Stomach smooth muscle (tissue), 2 donors: Measurements from ENCODE around the gene CIRBP.
A peak's percentile ranks its signal among the peaks of the same experiment; 100 is the strongest.

Experiments
- H3K27ac ChIP-seq: one replicate; pipeline ENCODE4 v1.7.0; 2013; ENCODE audit warnings: mild to moderate bottlenecking, low read length, inconsistent platforms
- H3K27me3 ChIP-seq, 2 donors: one replicate each; pipeline ENCODE4 v1.7.0; 2013; ENCODE audit warnings: low read length in 2 of 2; ENCODE audit not compliant: insufficient read depth in 2 of 2, control insufficient read depth in 1 of 2
- H3K36me3 ChIP-seq, 2 donors: one replicate each; pipeline ENCODE4 v1.7.0; 2013; ENCODE audit warnings: low read length in 2 of 2; ENCODE audit not compliant: control insufficient read depth in 2 of 2, insufficient read depth in 2 of 2
- H3K4me1 ChIP-seq: one replicate; pipeline ENCODE4 v1.7.0; 2013; ENCODE audit warnings: low read length; ENCODE audit not compliant: control insufficient read depth, insufficient read depth
- H3K4me3 ChIP-seq, 2 donors: one replicate each; pipeline ENCODE4 v1.7.0; 2013; ENCODE audit warnings: low read length in 2 of 2
- H3K9ac ChIP-seq, 2 donors: one replicate each; pipeline ENCODE4 v1.7.0; 2013; ENCODE audit warnings: low read length in 2 of 2, mild to moderate bottlenecking in 1 of 2
- H3K9me3 ChIP-seq, 2 donors: one replicate each; pipeline ENCODE4 v1.7.0; 2013; ENCODE audit warnings: low read length in 2 of 2; ENCODE audit not compliant: control insufficient read depth in 2 of 2
- donor health status: healthy.
- donor health status: Pancreatic carcinoma.

CIRBP gene

GRCh38 chr19:1252821-1253513, 16.2 kb upstream of the CIRBP start:
- Histone ChIP-seq H3K27me3 (no peaks in the 10 kb centered on the region), H3K4me3 (peak overlapping the region; percentile 59 to 72), H3K9ac (peak overlapping the region; percentile 72 to 93), H3K36me3 (peaks cover 23 to 37% of the 10 kb centered on the region in 2 donors), H3K27ac (peak overlapping the region; percentile 97), H3K4me1 (peaks cover 61% of the 10 kb centered on the region), H3K9me3 (no peaks in the 10 kb centered on the region)

GRCh38 chr19:1253514-1254080, 15.5 kb upstream of the CIRBP start:
- Histone ChIP-seq H3K9ac (peak overlapping the region; percentile 61 to 72), H3K27ac (peak overlapping the region; percentile 97), H3K4me3 (peak overlapping the region; percentile 59 to 72), H3K4me1 (peaks cover 61% of the 10 kb centered on the region), H3K9me3 (no peaks in the 10 kb centered on the region), H3K36me3 (peaks cover 23 to 37% of the 10 kb centered on the region in 2 donors), H3K27me3 (no peaks in the 10 kb centered on the region)

GRCh38 chr19:1254081-1254527, 15.0 kb upstream of the CIRBP start:
- peak overlapping the region; percentile 97 for H3K27ac ChIP-seq
- no peaks in the 10 kb centered on the region for H3K27me3 ChIP-seq
- H3K9ac ChIP-seq: peak overlapping the region in 1 of 2 donors; percentile 61
- H3K9me3 ChIP-seq: no peaks in the 10 kb centered on the region
- peak overlapping the region; percentile 40 to 59 for H3K4me3 ChIP-seq
- H3K4me1 ChIP-seq: peaks cover 65% of the 10 kb centered on the region
- H3K36me3 ChIP-seq: peaks cover 23 to 37% of the 10 kb centered on the region in 2 donors

DNA sequence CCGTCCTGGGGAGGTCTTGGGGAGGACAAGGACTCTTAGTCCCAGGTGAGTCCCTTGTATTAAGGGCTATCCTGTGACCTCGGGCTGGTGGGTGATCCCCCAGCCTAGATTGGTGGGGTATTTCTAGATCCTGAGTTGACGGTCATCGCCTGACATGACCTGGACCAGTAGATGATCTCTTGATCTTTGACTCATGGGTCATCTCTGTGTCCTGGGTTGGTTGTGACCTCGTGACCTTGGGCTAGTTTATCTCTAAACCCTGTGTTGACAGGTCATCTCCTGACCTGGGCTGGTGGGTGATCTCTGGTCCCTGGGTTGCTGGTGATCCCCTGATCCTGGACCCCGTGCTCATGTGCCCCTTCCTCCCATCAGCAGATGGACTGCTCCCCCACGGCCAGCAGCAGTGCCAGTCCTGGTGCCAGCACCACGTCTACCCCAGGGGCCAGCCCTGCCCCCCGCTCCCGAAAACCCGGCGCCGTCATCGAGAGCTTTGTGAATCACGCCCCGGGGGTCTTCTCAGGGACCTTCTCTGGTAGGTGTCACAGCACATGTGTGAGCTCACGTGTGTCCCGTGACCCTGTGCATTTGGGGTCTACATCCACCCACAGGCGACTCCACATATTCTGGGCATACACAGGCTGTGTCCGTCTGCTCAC, 14.5 kb upstream of the CIRBP start:
- Histone ChIP-seq H3K27ac (peak overlapping the region; percentile 97), H3K9ac (peak overlapping the region; percentile 7 to 13), H3K36me3 (peaks cover 23 to 37% of the 10 kb centered on the region in 2 donors), H3K4me1 (peaks cover 70% of the 10 kb centered on the region), H3K4me3 (peak overlapping the region in 1 of 2 donors; percentile 40), H3K9me3 (no peaks in the 10 kb centered on the region), H3K27me3 (no peaks in the 10 kb centered on the region)

GRCh38 chr19:1255186-1256161, 13.7 kb upstream of the CIRBP start:
- H3K9me3 ChIP-seq: no peaks in the 10 kb centered on the region
- H3K4me1 ChIP-seq: peaks cover 79% of the 10 kb centered on the region
- H3K4me3 ChIP-seq: no peak overlapping the region
- H3K36me3 ChIP-seq: peaks cover 23 to 37% of the 10 kb centered on the region in 2 donors
- H3K27ac ChIP-seq: peak overlapping the region; percentile 97
- no peaks in the 10 kb centered on the region for H3K27me3 ChIP-seq
- H3K9ac ChIP-seq: peak overlapping the region in 1 of 2 donors; percentile 7

GRCh38 chr19:1256646-1257474, 12.3 kb upstream of the CIRBP start:
- no peak overlapping the region for H3K27ac ChIP-seq
- peaks cover 23 to 30% of the 10 kb centered on the region in 2 donors for H3K36me3 ChIP-seq
- no peak overlapping the region for H3K9ac ChIP-seq

GRCh38 chr19:1257475-1258162, 11.5 kb upstream of the CIRBP start:
- no peaks in the 10 kb centered on the region for H3K9me3 ChIP-seq
- no peaks in the 10 kb centered on the region for H3K27me3 ChIP-seq
- no peak overlapping the region for H3K4me3 ChIP-seq
- H3K27ac ChIP-seq: peak overlapping the region; percentile 46
- peaks cover 83% of the 10 kb centered on the region for H3K4me1 ChIP-seq
- no peak overlapping the region for H3K9ac ChIP-seq
- H3K36me3 ChIP-seq: peaks cover 23 to 29% of the 10 kb centered on the region in 2 donors

More at GRCh38 chr19:1256646-1257474, 12.3 kb upstream of the CIRBP start:
- H3K9me3 ChIP-seq: no peaks in the 10 kb centered on the region
- no peaks in the 10 kb centered on the region for H3K27me3 ChIP-seq
- no peak overlapping the region for H3K4me3 ChIP-seq
- H3K4me1 ChIP-seq: peaks cover 83% of the 10 kb centered on the region

GRCh38 chr19:1258163-1258492, 11.0 kb upstream of the CIRBP start:
- H3K4me1 ChIP-seq: peaks cover 81% of the 10 kb centered on the region
- no peak overlapping the region for H3K4me3 ChIP-seq
- H3K27me3 ChIP-seq: no peaks in the 10 kb centered on the region
- no peaks in the 10 kb centered on the region for H3K9me3 ChIP-seq
- no peak overlapping the region for H3K9ac ChIP-seq
- peak overlapping the region; percentile 46 for H3K27ac ChIP-seq
- H3K36me3 ChIP-seq: peaks cover 23 to 29% of the 10 kb centered on the region in 2 donors

- H3K4me3 ChIP-seq: peak overlapping the region in 1 of 2 donors; percentile 29
- H3K27me3 ChIP-seq: no peaks in the 10 kb centered on the region
- H3K9me3 ChIP-seq: no peaks in the 10 kb centered on the region
- peak overlapping the region; percentile 82 for H3K27ac ChIP-seq
- peak overlapping the region in 1 of 2 donors; percentile 28 for H3K9ac ChIP-seq
- peaks cover 23 to 29% of the 10 kb centered on the region in 2 donors for H3K36me3 ChIP-seq
- H3K4me1 ChIP-seq: peaks cover 76% of the 10 kb centered on the region
These were observed 10.4 kb upstream of the CIRBP start for GRCh38 chr19:1258707-1259205.
